ENCODE results near the gene GNGT2.

Gene GNGT2

GRCh38 chr17:49168706-49169105 lies 41.7 kb downstream of the GNGT2 start:
- DNase-seq (ENCODE audit: low read depth) = no peak

GRCh38 chr17:49165143-49165542 lies 45.2 kb downstream of the GNGT2 start:
- DNase-seq (ENCODE audit: low read depth) = no peak

GRCh38 chr17:49162866-49163265 lies 47.5 kb downstream of the GNGT2 start:
- no peak for DNase-seq (ENCODE audit: low read depth)

GRCh38 chr17:49157784-49158183 lies 52.6 kb downstream of the GNGT2 start:
- DNase-seq (ENCODE audit: low read depth) = no peak

GRCh38 chr17:49156256-49156655 lies 54.1 kb downstream of the GNGT2 start:
- no peak for DNase-seq (ENCODE audit: low read depth)
